ENCODE data around the gene FPR3. TPM values are rescaled to one million over a fixed set of nuclear protein-coding genes. Genes with fewer than 3 reads are reported as not detected.

FPR3 gene
- total and polyA plus RNA-seq, 10 of the 15 experiments (the other 5 are each of a cell fraction or from before 2014, with no cell fraction given): not detected

GRCh38 chr19:51815043-51815442, 20.1 kb downstream of the FPR3 start (continued):
- TF ChIP-seq ZBTB11 (CRISPR knock-in tag; IDR thresholded peaks at IDR 0.05): no peak
- no peak for TF ChIP-seq YBX1 (IDR thresholded peaks at IDR 0.05)
- TF ChIP-seq ZBTB33 (IDR thresholded peaks at IDR 0.05): no peak
- TF ChIP-seq CHD1 (IDR thresholded peaks at IDR 0.05; ENCODE audit: low read depth, low read length): no peak

GRCh38 chr19:51816711-51817110, 21.8 kb downstream of the FPR3 start:
- no peaks in the 10 kb centered on the region for H3K36me3 ChIP-seq (ENCODE audit: control insufficient read depth in 2 of 2, insufficient read depth in 2 of 2, low read length in 1 of 2)
- TF ChIP-seq BACH1 (IDR thresholded peaks at IDR 0.05; ENCODE audit: borderline replicate concordance): no peak
- TF ChIP-seq ATF7 (IDR thresholded peaks at IDR 0.05; ENCODE audit: low read depth): no peak
- no peak for TF ChIP-seq FOXM1 (IDR thresholded peaks at IDR 0.05; ENCODE audit: low read depth, low read length)
- TF ChIP-seq ASH2L (IDR thresholded peaks at IDR 0.05; ENCODE audit: borderline replicate concordance, low read depth): no peak
- no peak for TF ChIP-seq ZZZ3 (IDR thresholded peaks at IDR 0.05; ENCODE audit: control insufficient read depth, insufficient read length, low read depth)
- TF ChIP-seq PAX8 (IDR thresholded peaks at IDR 0.05): no peak
- TF ChIP-seq KDM1A (IDR thresholded peaks at IDR 0.05; ENCODE audit: borderline replicate concordance): no peak
- no peak for TF ChIP-seq HDGF (IDR thresholded peaks at IDR 0.05)
- no peak for TF ChIP-seq STAT1 (conservative IDR thresholded peaks at IDR 0.05)
- TF ChIP-seq MEF2B (IDR thresholded peaks at IDR 0.05; ENCODE audit: partially characterized antibody, poor library complexity, severe bottlenecking): no peak
- no peak for TF ChIP-seq ZNF384 (IDR thresholded peaks at IDR 0.05; ENCODE audit: borderline replicate concordance, low read depth, low read length)
- no peak for TF ChIP-seq CHD4 (IDR thresholded peaks at IDR 0.05)

More at GRCh38 chr19:51816711-51817110, 21.8 kb downstream of the FPR3 start:
- Histone ChIP-seq H2AFZ (ENCODE audit: control insufficient read depth, low read depth, low read length) (no peak overlapping the region), H3K27me3 (replicated peaks in 1 of 2; ENCODE audit: control insufficient read depth in 2 of 2, insufficient read depth in 2 of 2, low read length in 1 of 2) (no peaks in the 10 kb centered on the region), H4K20me1 (ENCODE audit: control insufficient read depth, insufficient read depth) (no peaks in the 10 kb centered on the region), H3K4me1 (ENCODE audit: control insufficient read depth, insufficient read depth, low read length) (no peaks in the 10 kb centered on the region), H3K9me3 (replicated peaks; ENCODE audit: control insufficient read depth, insufficient read depth, low read length) (no peaks in the 10 kb centered on the region; the same call in 2 of the 3 replicates), H3K4me2 (ENCODE audit: control insufficient read depth, insufficient read depth) (no peak overlapping the region), H3K9ac (ENCODE audit: control insufficient read depth, insufficient read depth, low read length) (no peak overlapping the region), H3K79me2 (ENCODE audit: control insufficient read depth, insufficient read depth, low read length) (no peaks in the 10 kb centered on the region), H3K27ac (ENCODE audit: control insufficient read depth, insufficient read depth) (no peak overlapping the region), H3K4me3 (no peak overlapping the region)
- DNase-seq (ENCODE audit: low read depth, low spot score) (no peak), ATAC-seq (no peak), FAIRE-seq (no peak)
- ChIA-PET CTCF (no interaction called here), SMC1A (ENCODE audit: uncharacterized antibody, unreplicated experiment) (no interaction called here), POLR2A (no interaction called here), RAD21 (ENCODE audit: unreplicated experiment) (no interaction called here)
- intact Hi-C loops (cut with micrococcal nuclease; ENCODE audit: unreplicated experiment): no loop called here
- BruUV-seq (replicated peaks): no TSS peak
- in situ Hi-C loops (cut with MboI): no loop called here
- WGBS (ENCODE audit: insufficient coverage, insufficient replicate concordance, low lambda C conversion rate, missing lambda C conversion rate): 47% methylated on average over 1 of the region's 1 CpG
